Keratinocyte (primary cell): ENCODE results near the gene POC5. TPM values are rescaled to one million over a fixed set of nuclear protein-coding genes. Genes with fewer than 3 reads are reported as not detected.
"Not testable (repeated sequence)": the region's sequence is repeated elsewhere in the genome, so short reads cannot be mapped to it uniquely, and the experiment has no call there.

ENCODE experiments used
- DNase-seq: peaks from one replicate; pipeline ENCODE4 v3.0.0-alpha.2; 2011; ENCODE audit warnings: low read depth, missing footprints, low spot score
- FAIRE-seq: peaks from 2 replicates; lab custom pipeline; 2011; peaks lifted over from hg19 to GRCh38; lab: Jason Lieb, UNC
- H2AFZ ChIP-seq: 2 replicates; pipeline ENCODE4 v1.6.0; 2012; ENCODE audit warnings: low read length, control low read depth, inconsistent platforms; ENCODE audit not compliant: control insufficient read depth
- H3K27ac ChIP-seq: 2 replicates; pipeline ENCODE4 v1.5.1; 2011; ENCODE audit warnings: low read length; ENCODE audit not compliant: control insufficient read depth, insufficient read depth
- H3K27me3 ChIP-seq: 3 replicates; pipeline ENCODE4 v1.6.0; 2011; ENCODE audit warnings: low read length; ENCODE audit not compliant: control insufficient read depth, insufficient read depth; ENCODE audit errors: extremely low read depth
- H3K36me3 ChIP-seq, 2 experiments: 2 replicates in 1 of 2; 3 replicates in 1 of 2; pipeline ENCODE4 v1.5.1; 2011; ENCODE audit warnings: low read length in 2 of 2, mild to moderate bottlenecking in 1 of 2; ENCODE audit not compliant: control insufficient read depth in 2 of 2, insufficient read depth in 2 of 2; ENCODE audit errors: extremely low read depth in 1 of 2
- H3K4me1 ChIP-seq: 3 replicates; pipeline ENCODE4 v1.5.1; 2011; ENCODE audit warnings: low read length; ENCODE audit not compliant: control insufficient read depth, insufficient read depth; ENCODE audit errors: extremely low read depth
- H3K4me2 ChIP-seq: 3 replicates; pipeline ENCODE4 v1.6.0; 2011; ENCODE audit warnings: low read depth, low read length; ENCODE audit not compliant: control insufficient read depth, insufficient read depth; ENCODE audit errors: extremely low read depth
- H3K4me3 ChIP-seq, 3 experiments: fragments of 200-600 bp in 1 of 3; sonication (generic) in 1 of 3; 2 replicates in 2 of 3; 3 replicates in 1 of 3; pipeline ENCODE4 v1.5.1; 2011 to 2016; ENCODE audit warnings: low read length in 3 of 3, mild to moderate bottlenecking in 3 of 3, control low read depth in 2 of 3, inconsistent platforms in 1 of 3, low read depth in 1 of 3, mixed read lengths in 1 of 3, mixed run types in 1 of 3, moderate library complexity in 1 of 3; ENCODE audit not compliant: control insufficient read depth in 2 of 3, insufficient read depth in 2 of 3; ENCODE audit errors: extremely low read depth in 1 of 3
- H3K79me2 ChIP-seq: 2 replicates; pipeline ENCODE4 v1.6.0; 2012; ENCODE audit warnings: low read length; ENCODE audit not compliant: control insufficient read depth, insufficient read depth
- H3K9ac ChIP-seq: 3 replicates; pipeline ENCODE4 v1.6.0; 2011; ENCODE audit warnings: low read length; ENCODE audit not compliant: control insufficient read depth, insufficient read depth; ENCODE audit errors: extremely low read depth
- H3K9me1 ChIP-seq: 3 replicates; pipeline ENCODE4 v1.6.0; 2011; ENCODE audit warnings: low read length; ENCODE audit not compliant: control insufficient read depth, insufficient read depth; ENCODE audit errors: extremely low read depth
- H3K9me3 ChIP-seq: 2 replicates; pipeline ENCODE4 v1.5.1; 2012; ENCODE audit warnings: low read depth, low read length; ENCODE audit not compliant: control insufficient read depth
- H4K20me1 ChIP-seq: 3 replicates; pipeline ENCODE4 v1.6.0; 2011; ENCODE audit warnings: low read length; ENCODE audit not compliant: control insufficient read depth, insufficient read depth; ENCODE audit errors: extremely low read depth
- EZH2 ChIP-seq: IDR thresholded peaks from one replicate; pipeline ENCODE4 v1.6.1; 2012; ENCODE audit warnings: inconsistent platforms, mild to moderate bottlenecking, low read length, moderate library complexity
- dilution Hi-C: fragments of 300-500 bp; cut with MboI; formaldehyde crosslinking; loops from one replicate; pipeline ENCODE4 v1.7.0; 2020; ENCODE audit warnings: low sequenced_read_pairs; ENCODE audit not compliant: extremely low pct_ligation_motif_present
- polyA plus RNA-seq, 5 experiments: library from polyadenylated mRNA; depleted of rRNA in 3 of 5; stranded (reverse) in 3 of 5; stranded (forward) in 1 of 5; unstranded in 1 of 5; fragments of >200 nt; gene quantifications; 1 replicate in 1 of 5; 2 replicates in 3 of 5; 3 replicates in 1 of 5; pipeline versions ENCODE4 v1.2.1 to v1.2.3, GENCODE V29; 2011 to 2012; ENCODE audit warnings: missing spikeins in 2 of 5, low read depth in 1 of 5, low replicate concordance in 1 of 5
- TF ChIP-seq, protein P1 (sequence below), 3 experiments: IDR thresholded peaks in 1 of 3; conservative IDR thresholded peaks in 1 of 3; optimal IDR thresholded peaks in 1 of 3; 2 replicates in 2 of 3; 3 replicates in 1 of 3; pipeline versions ENCODE3 to v1.5.1; 2011; ENCODE audit warnings: low read length in 3 of 3, mild to moderate bottlenecking in 3 of 3, moderate library complexity in 2 of 3, control low read depth in 1 of 3, inconsistent platforms in 1 of 3; ENCODE audit not compliant: insufficient read depth in 2 of 3; ENCODE audit errors: extremely low read depth in 1 of 3

Gene POC5
- polyA plus RNA-seq, 1 donor (not counting 4 experiments of a cell fraction or from before 2014, with no cell fraction given) = 10.4 TPM

- no peak for FAIRE-seq
- no peaks in the 10 kb centered on the region for H3K27me3 ChIP-seq
- no peak overlapping the region for H3K27ac ChIP-seq
- DNase-seq = no peak
- no peaks in the 10 kb centered on the region for H3K36me3 ChIP-seq
- dilution Hi-C loops = no loop called here
- no peaks in the 10 kb centered on the region for H3K4me1 ChIP-seq
- no peak overlapping the region for H2AFZ ChIP-seq
- H3K9me3 ChIP-seq = no peaks in the 10 kb centered on the region
- H3K4me3 ChIP-seq = no peak overlapping the region
- no peak for TF ChIP-seq EZH2
- TF ChIP-seq, protein P1, sequence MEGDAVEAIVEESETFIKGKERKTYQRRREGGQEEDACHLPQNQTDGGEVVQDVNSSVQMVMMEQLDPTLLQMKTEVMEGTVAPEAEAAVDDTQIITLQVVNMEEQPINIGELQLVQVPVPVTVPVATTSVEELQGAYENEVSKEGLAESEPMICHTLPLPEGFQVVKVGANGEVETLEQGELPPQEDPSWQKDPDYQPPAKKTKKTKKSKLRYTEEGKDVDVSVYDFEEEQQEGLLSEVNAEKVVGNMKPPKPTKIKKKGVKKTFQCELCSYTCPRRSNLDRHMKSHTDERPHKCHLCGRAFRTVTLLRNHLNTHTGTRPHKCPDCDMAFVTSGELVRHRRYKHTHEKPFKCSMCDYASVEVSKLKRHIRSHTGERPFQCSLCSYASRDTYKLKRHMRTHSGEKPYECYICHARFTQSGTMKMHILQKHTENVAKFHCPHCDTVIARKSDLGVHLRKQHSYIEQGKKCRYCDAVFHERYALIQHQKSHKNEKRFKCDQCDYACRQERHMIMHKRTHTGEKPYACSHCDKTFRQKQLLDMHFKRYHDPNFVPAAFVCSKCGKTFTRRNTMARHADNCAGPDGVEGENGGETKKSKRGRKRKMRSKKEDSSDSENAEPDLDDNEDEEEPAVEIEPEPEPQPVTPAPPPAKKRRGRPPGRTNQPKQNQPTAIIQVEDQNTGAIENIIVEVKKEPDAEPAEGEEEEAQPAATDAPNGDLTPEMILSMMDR (optimal IDR thresholded peaks at IDR 0.05 in 1 of 3, IDR thresholded peaks at IDR 0.05 in 1 of 3, conservative IDR thresholded peaks at IDR 0.05 in 1 of 3; ENCODE audit: extremely low read depth in 1 of 3, insufficient read depth in 2 of 3, low read length in 3 of 3) = no peak
- H3K79me2 ChIP-seq = no peaks in the 10 kb centered on the region
- H4K20me1 ChIP-seq = no peaks in the 10 kb centered on the region
- no peaks in the 10 kb centered on the region for H3K9me1 ChIP-seq
- H3K4me2 ChIP-seq = no peak overlapping the region
- no peak overlapping the region for H3K9ac ChIP-seq
These were observed 10.7 kb upstream of the POC5 start for GRCh38 chr5:75727931-75728330.

- dilution Hi-C loops, FAIRE-seq, H3K4me3 ChIP-seq, H3K4me2 ChIP-seq, H3K36me3 ChIP-seq, H3K79me2 ChIP-seq, H2AFZ ChIP-seq, H3K9me1 ChIP-seq, H3K4me1 ChIP-seq, H3K27ac ChIP-seq, H3K27me3 ChIP-seq, H3K9me3 ChIP-seq, H3K9ac ChIP-seq, DNase-seq, H4K20me1 ChIP-seq: not testable (repeated sequence)
These were observed 9.0 kb upstream of the POC5 start for GRCh38 chr5:75726224-75726623.

DNA sequence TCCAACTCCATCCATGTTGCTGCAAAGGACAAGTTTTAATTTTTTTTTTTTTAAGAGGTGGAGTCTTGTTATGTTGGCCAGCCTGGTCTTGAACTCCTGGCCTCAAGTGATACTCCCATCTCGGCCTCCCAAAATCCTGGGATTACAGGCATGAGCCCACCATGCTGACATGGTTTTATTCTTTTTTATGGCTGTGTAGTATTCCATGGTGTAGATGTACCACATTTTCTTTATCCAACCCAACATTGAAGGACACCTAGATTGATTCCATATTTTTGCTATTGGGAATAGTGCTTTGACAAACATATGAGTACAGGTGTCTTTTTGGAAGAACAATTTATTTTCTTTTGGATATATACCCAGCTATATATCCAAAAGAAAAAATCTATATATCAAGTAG is 6.1 kb upstream of the POC5 start:
- Histone ChIP-seq H3K4me1 (no peaks in the 10 kb centered on the region), H3K4me3 (no peak overlapping the region), H3K9me3 (no peaks in the 10 kb centered on the region), H3K79me2 (no peaks in the 10 kb centered on the region), H4K20me1 (no peaks in the 10 kb centered on the region), H3K9ac (no peak overlapping the region), H3K9me1 (no peaks in the 10 kb centered on the region), H2AFZ (no peak overlapping the region), H3K36me3 (no peaks in the 10 kb centered on the region), H3K27me3 (no peaks in the 10 kb centered on the region), H3K27ac (no peak overlapping the region), H3K4me2 (no peak overlapping the region)
- TF ChIP-seq, protein P1 (optimal IDR thresholded peaks at IDR 0.05 in 1 of 3, IDR thresholded peaks at IDR 0.05 in 1 of 3, conservative IDR thresholded peaks at IDR 0.05 in 1 of 3; ENCODE audit: extremely low read depth in 1 of 3, insufficient read depth in 2 of 3, low read length in 3 of 3) = no peak
- no peak for TF ChIP-seq EZH2
- dilution Hi-C loops = no loop called here
- DNase-seq (no peak), FAIRE-seq (no peak)
